Measurements from ENCODE around the gene AAMP.

GRCh38 chr2:218306184-218306920, 36.4 kb upstream of the AAMP start:
- TF ChIP-seq CTCF (IDR thresholded peaks at IDR 0.05; ENCODE audit: low read length) (no peak), EZH2 (IDR thresholded peaks at IDR 0.05; ENCODE audit: borderline replicate concordance, low read length) (no peak)
